Parathyroid adenoma (tissue), 2 donors: ENCODE data around the gene LHFPL4.

Experiments used
- H2AFZ ChIP-seq: fragments of 300-600 bp; sonication (generic); one replicate; pipeline ENCODE4 v1.7.0; 2017; ENCODE audit warnings: antibody characterized with exemption, mild to moderate bottlenecking
- H3K27ac ChIP-seq: fragments of 300-600 bp; sonication (generic); one replicate; pipeline ENCODE4 v1.7.0; 2017
- H3K27me3 ChIP-seq: fragments of 300-600 bp; sonication (generic); one replicate; pipeline ENCODE4 v1.7.0; 2017; ENCODE audit warnings: low read length; ENCODE audit not compliant: control insufficient read depth, insufficient read depth
- H3K36me3 ChIP-seq: fragments of 300-600 bp; sonication (generic); one replicate; pipeline ENCODE4 v1.7.0; 2017; ENCODE audit warnings: low read length; ENCODE audit not compliant: control insufficient read depth, insufficient read depth
- H3K4me1 ChIP-seq: fragments of 300-600 bp; sonication (generic); one replicate; pipeline ENCODE4 v1.7.0; 2017; ENCODE audit warnings: control low read depth
- H3K4me2 ChIP-seq: fragments of 300-600 bp; sonication (generic); one replicate; pipeline ENCODE4 v1.7.0; 2017; ENCODE audit warnings: low read length
- H3K4me3 ChIP-seq: fragments of 300-600 bp; sonication (generic); one replicate; pipeline ENCODE4 v1.7.0; 2017; ENCODE audit warnings: low read depth, low read length
- H3K79me2 ChIP-seq: fragments of 300-600 bp; sonication (generic); one replicate; pipeline ENCODE4 v1.7.0; 2017; ENCODE audit warnings: control low read depth
- H3K9ac ChIP-seq: fragments of 300-600 bp; sonication (generic); one replicate; pipeline ENCODE4 v1.7.0; 2017; ENCODE audit warnings: mild to moderate bottlenecking
- H3K9me3 ChIP-seq: fragments of 300-600 bp; sonication (generic); one replicate; pipeline ENCODE4 v1.7.0; 2017; ENCODE audit warnings: low read length; ENCODE audit not compliant: control insufficient read depth
- CTCF ChIP-seq: fragments of 300-600 bp; sonication (generic); IDR thresholded peaks from one replicate; pipeline ENCODE4 v1.7.0; 2017; ENCODE audit warnings: antibody characterized with exemption, mild to moderate bottlenecking
- donor health status: primary hyperparathyroidism.

LHFPL4 gene

GRCh38 chr3:9452417-9452816, 101.2 kb downstream of the LHFPL4 start:
- no peak overlapping the region for H3K4me3 ChIP-seq
- H3K27me3 ChIP-seq, result no peaks in the 10 kb centered on the region
- no peaks in the 10 kb centered on the region for H3K9me3 ChIP-seq
- H3K79me2 ChIP-seq, result peaks cover 6% of the 10 kb centered on the region
- no peak for TF ChIP-seq CTCF
- no peaks in the 10 kb centered on the region for H3K4me1 ChIP-seq
- no peak overlapping the region for H2AFZ ChIP-seq
- no peaks in the 10 kb centered on the region for H3K36me3 ChIP-seq
- H3K9ac ChIP-seq, result no peak overlapping the region
- H3K27ac ChIP-seq, result no peak overlapping the region
- no peak overlapping the region for H3K4me2 ChIP-seq

GRCh38 chr3:9450991-9451390, 102.6 kb downstream of the LHFPL4 start:
- H3K9me3 ChIP-seq, result no peaks in the 10 kb centered on the region
- H3K27ac ChIP-seq, result no peak overlapping the region
- peaks cover 6% of the 10 kb centered on the region for H3K79me2 ChIP-seq
- H3K4me2 ChIP-seq, result no peak overlapping the region
- H2AFZ ChIP-seq, result no peak overlapping the region
- H3K36me3 ChIP-seq, result no peaks in the 10 kb centered on the region
- no peak overlapping the region for H3K4me3 ChIP-seq
- TF ChIP-seq CTCF, result no peak
- no peak overlapping the region for H3K9ac ChIP-seq
- no peaks in the 10 kb centered on the region for H3K27me3 ChIP-seq
- H3K4me1 ChIP-seq, result no peaks in the 10 kb centered on the region

GRCh38 chr3:9450126-9450525, 103.5 kb downstream of the LHFPL4 start:
- no peaks in the 10 kb centered on the region for H3K9me3 ChIP-seq
- no peaks in the 10 kb centered on the region for H3K27me3 ChIP-seq
- no peaks in the 10 kb centered on the region for H3K4me1 ChIP-seq

GRCh38 chr3:9448643-9449042, 105.0 kb downstream of the LHFPL4 start:
- H3K36me3 ChIP-seq, result no peaks in the 10 kb centered on the region

More at GRCh38 chr3:9450126-9450525, 103.5 kb downstream of the LHFPL4 start:
- Histone ChIP-seq H3K4me2 (no peak overlapping the region), H3K79me2 (peaks cover 8% of the 10 kb centered on the region), H3K4me3 (no peak overlapping the region), H3K9ac (no peak overlapping the region), H3K27ac (no peak overlapping the region), H2AFZ (no peak overlapping the region), H3K36me3 (no peaks in the 10 kb centered on the region)
- TF ChIP-seq CTCF, result no peak

More at GRCh38 chr3:9448643-9449042, 105.0 kb downstream of the LHFPL4 start:
- H3K27ac ChIP-seq, result no peak overlapping the region
- TF ChIP-seq CTCF, result no peak
- no peak overlapping the region for H3K4me2 ChIP-seq
- no peaks in the 10 kb centered on the region for H3K9me3 ChIP-seq
- H2AFZ ChIP-seq, result no peak overlapping the region
- no peak overlapping the region for H3K9ac ChIP-seq
- H3K4me1 ChIP-seq, result no peaks in the 10 kb centered on the region
- H3K79me2 ChIP-seq, result peaks cover 11% of the 10 kb centered on the region
- H3K27me3 ChIP-seq, result no peaks in the 10 kb centered on the region
- no peak overlapping the region for H3K4me3 ChIP-seq
